Ovary (tissue), 3 donors: Measurements from ENCODE around the gene MIOX.

Source experiments
- CTCF ChIP-seq, 3 donors: fragments of 450-650 bp in 2 of 3; fragments of 200-600 bp in 1 of 3; IDR thresholded peaks; one replicate each; pipeline versions ENCODE4 v1.5.1 to v1.8.0; 2016 to 2022; ENCODE audit warnings: antibody characterized with exemption in 3 of 3, mild to moderate bottlenecking in 1 of 3
- EP300 ChIP-seq: sonication (generic); formaldehyde crosslinking; IDR thresholded peaks from one replicate; pipeline ENCODE4 v1.6.1; 2017; ENCODE audit warnings: antibody characterized with exemption
- POLR2A ChIP-seq: fragments of 450-650 bp; IDR thresholded peaks from one replicate; pipeline ENCODE4 v1.6.1; 2017; ENCODE audit warnings: antibody characterized with exemption, mild to moderate bottlenecking, moderate library complexity
- donor health status: DM: no; HTN: no; CAD: no.

GRCh38 chr22:50516891-50517290, 30.2 kb downstream of the MIOX start:
- no peak for TF ChIP-seq CTCF (IDR thresholded peaks at IDR 0.05)
- TF ChIP-seq POLR2A = no peak
- TF ChIP-seq EP300 = no peak
